ENCODE results near the gene PBX1. TPM values are rescaled to one million over a fixed set of nuclear protein-coding genes. Genes with fewer than 3 reads are reported as not detected.

Gene PBX1
- total RNA-seq, 1 experiment from 2014 or later: 9.8 TPM

DNA sequence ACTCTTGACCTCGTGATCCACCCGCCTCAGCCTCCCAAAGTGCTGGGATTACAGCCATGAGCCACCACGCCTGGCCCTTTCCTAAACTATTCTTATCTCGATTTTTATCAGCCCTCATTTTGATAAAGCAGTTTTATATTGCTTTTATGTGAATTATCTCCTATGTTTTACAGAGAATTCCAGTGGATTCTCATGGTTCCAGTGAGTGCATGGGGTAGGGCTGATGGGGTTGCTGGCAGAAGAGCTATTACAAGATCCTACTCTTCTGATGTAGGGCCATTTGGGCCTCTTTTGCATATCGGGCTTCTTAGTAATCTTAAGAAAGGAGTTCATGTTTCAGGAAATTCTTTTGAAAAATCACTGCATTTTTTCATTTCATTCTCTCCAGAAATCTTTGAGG, 187.6 kb downstream of the PBX1 start:
- BruUV-seq (replicated peaks): no TSS peak
- Histone ChIP-seq H3K4me1 (ENCODE audit: insufficient read depth, low read length) (no peaks in the 10 kb centered on the region), H3K9me2 (replicated peaks; ENCODE audit: low read length) (no peaks in the 10 kb centered on the region), H3K27me3 (ENCODE audit: low read length) (no peaks in the 10 kb centered on the region), H3K79me2 (ENCODE audit: low read length) (no peaks in the 10 kb centered on the region), H3F3A (ENCODE audit: low read length, unreplicated experiment) (no peaks in the 10 kb centered on the region), H3K9me3 (ENCODE audit: low read length) (no peaks in the 10 kb centered on the region), H3K9ac (ENCODE audit: low read length) (no peak overlapping the region), H3K4me3 (ENCODE audit: low read length) (no peak overlapping the region), H3K4me2 (ENCODE audit: low read length) (no peak overlapping the region), H3K36me3 (ENCODE audit: low read depth, low read length) (no peaks in the 10 kb centered on the region), H3K27ac (ENCODE audit: low read length) (no peak overlapping the region), H4K20me1 (ENCODE audit: low read length) (no peaks in the 10 kb centered on the region), H2AFZ (ENCODE audit: low read length) (no peak overlapping the region)
- no peak for ATAC-seq
- intact Hi-C loops (cut with micrococcal nuclease): no loop called here
- DNase-seq: no peak
- POLR2A ChIA-PET (ENCODE audit: unreplicated experiment): no interaction called here
- TF ChIP-seq, protein P1, sequence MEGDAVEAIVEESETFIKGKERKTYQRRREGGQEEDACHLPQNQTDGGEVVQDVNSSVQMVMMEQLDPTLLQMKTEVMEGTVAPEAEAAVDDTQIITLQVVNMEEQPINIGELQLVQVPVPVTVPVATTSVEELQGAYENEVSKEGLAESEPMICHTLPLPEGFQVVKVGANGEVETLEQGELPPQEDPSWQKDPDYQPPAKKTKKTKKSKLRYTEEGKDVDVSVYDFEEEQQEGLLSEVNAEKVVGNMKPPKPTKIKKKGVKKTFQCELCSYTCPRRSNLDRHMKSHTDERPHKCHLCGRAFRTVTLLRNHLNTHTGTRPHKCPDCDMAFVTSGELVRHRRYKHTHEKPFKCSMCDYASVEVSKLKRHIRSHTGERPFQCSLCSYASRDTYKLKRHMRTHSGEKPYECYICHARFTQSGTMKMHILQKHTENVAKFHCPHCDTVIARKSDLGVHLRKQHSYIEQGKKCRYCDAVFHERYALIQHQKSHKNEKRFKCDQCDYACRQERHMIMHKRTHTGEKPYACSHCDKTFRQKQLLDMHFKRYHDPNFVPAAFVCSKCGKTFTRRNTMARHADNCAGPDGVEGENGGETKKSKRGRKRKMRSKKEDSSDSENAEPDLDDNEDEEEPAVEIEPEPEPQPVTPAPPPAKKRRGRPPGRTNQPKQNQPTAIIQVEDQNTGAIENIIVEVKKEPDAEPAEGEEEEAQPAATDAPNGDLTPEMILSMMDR (conservative IDR thresholded peaks at IDR 0.05; ENCODE audit: low read depth, low read length): no peak
- no peak for TF ChIP-seq EZH2 (IDR thresholded peaks at IDR 0.05; ENCODE audit: low read length, unreplicated experiment)
- no peak for TF ChIP-seq EZH2phosphoT487 (IDR thresholded peaks at IDR 0.05; ENCODE audit: borderline replicate concordance, low read length)
- CTCF ChIA-PET: no interaction called here

DNA sequence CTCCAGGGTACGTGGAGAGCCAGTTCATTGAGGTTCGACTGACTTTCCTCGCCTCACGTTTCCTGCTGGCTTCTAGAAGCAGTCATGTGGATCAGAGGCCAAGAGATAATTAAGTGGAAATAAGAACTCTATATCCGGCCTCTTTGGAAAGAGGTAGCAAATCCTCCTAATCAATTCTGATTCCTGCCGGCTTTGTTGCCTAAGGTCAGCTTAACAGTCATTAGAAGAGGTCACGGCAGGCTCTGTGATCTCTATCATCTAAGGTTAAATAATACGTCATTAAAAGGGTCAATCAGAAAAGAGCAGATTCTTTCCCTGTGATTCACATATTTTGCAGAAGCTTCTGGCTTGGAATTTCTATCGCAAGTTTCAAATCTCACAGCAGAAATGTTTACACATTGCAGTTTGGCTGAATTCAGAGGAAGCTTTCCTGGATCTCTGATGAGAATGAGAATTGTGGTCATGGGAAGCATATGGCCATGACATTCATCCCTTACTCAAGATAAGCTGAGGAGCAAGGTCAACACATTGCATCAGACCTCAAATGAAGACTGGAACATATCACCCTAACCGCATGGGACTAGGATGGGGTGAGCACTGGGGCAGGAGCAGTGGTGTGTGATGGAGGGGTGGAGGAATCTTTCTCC, 189.4 kb downstream of the PBX1 start:
- H3K4me1 ChIP-seq (ENCODE audit: insufficient read depth, low read length): peaks cover 4% of the 10 kb centered on the region; the same call in 1 of the 2 replicates
- H3K36me3 ChIP-seq (ENCODE audit: low read depth, low read length): no peaks in the 10 kb centered on the region
- H4K20me1 ChIP-seq (ENCODE audit: low read length): no peaks in the 10 kb centered on the region
- H3K27ac ChIP-seq (ENCODE audit: low read length): no peak overlapping the region
- intact Hi-C loops (cut with micrococcal nuclease): no loop called here
- H3K27me3 ChIP-seq (ENCODE audit: low read length): no peaks in the 10 kb centered on the region
- H3K79me2 ChIP-seq (ENCODE audit: low read length): no peaks in the 10 kb centered on the region
- no peak for TF ChIP-seq EZH2 (IDR thresholded peaks at IDR 0.05; ENCODE audit: low read length, unreplicated experiment)
- no peak for TF ChIP-seq EZH2phosphoT487 (IDR thresholded peaks at IDR 0.05; ENCODE audit: borderline replicate concordance, low read length)
- TF ChIP-seq, protein P1 (conservative IDR thresholded peaks at IDR 0.05; ENCODE audit: low read depth, low read length): no peak
- peak; percentile 14 for DNase-seq
- POLR2A ChIA-PET (ENCODE audit: unreplicated experiment): no interaction called here
- H2AFZ ChIP-seq (ENCODE audit: low read length): no peak overlapping the region
- no peak for ATAC-seq
- H3K9me3 ChIP-seq (ENCODE audit: low read length): no peaks in the 10 kb centered on the region
- CTCF ChIA-PET: interaction anchor here (0.6 kb wide), 2 partner anchors 70 to 296 kb away, joined by 3 to 6 read pairs; no protein-coding TSS in a partner anchor
- H3K4me3 ChIP-seq (ENCODE audit: low read length): no peak overlapping the region
- H3K9ac ChIP-seq (ENCODE audit: low read length): no peak overlapping the region
- H3F3A ChIP-seq (ENCODE audit: low read length, unreplicated experiment): no peaks in the 10 kb centered on the region
- H3K4me2 ChIP-seq (ENCODE audit: low read length): no peak overlapping the region
- no TSS peak for BruUV-seq (replicated peaks)
- no peaks in the 10 kb centered on the region for H3K9me2 ChIP-seq (replicated peaks; ENCODE audit: low read length)

DNA sequence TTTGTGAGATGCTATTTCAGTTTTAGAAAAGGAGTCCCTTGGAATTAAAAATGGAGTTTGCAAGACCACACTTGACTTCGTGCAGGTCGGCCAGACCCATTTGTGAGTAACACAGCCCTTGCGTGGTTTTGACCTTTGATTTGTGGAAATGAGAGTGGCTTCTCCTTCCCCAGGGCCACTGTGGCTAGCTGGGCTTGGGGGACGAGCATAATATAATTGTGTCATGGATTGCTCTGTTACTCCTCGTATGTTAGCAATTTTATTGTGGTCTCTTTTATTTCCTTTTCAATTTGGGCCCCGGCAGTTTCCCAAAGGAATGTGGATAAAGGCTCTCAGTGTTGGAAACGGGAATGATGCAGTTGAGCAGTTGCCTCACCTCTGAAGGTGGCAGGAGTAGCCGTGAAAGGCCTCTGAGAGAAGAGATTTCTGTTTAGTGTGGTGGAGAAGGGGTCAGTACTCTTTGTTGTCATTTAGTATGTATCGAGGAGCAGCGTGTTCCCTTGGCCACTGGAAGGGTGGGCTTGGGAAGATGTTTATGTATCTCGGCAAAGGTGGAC, 194.6 kb downstream of the PBX1 start:
- Histone ChIP-seq H3K27ac (ENCODE audit: low read length) (no peak overlapping the region), H3K4me2 (ENCODE audit: low read length) (no peak overlapping the region), H3K9me3 (ENCODE audit: low read length) (no peaks in the 10 kb centered on the region), H3K4me3 (ENCODE audit: low read length) (no peak overlapping the region), H3K27me3 (ENCODE audit: low read length) (no peaks in the 10 kb centered on the region), H3K9ac (ENCODE audit: low read length) (no peak overlapping the region), H4K20me1 (ENCODE audit: low read length) (no peaks in the 10 kb centered on the region), H3K9me2 (replicated peaks; ENCODE audit: low read length) (no peaks in the 10 kb centered on the region), H3F3A (ENCODE audit: low read length, unreplicated experiment) (no peaks in the 10 kb centered on the region), H3K79me2 (ENCODE audit: low read length) (no peaks in the 10 kb centered on the region), H3K36me3 (ENCODE audit: low read depth, low read length) (no peaks in the 10 kb centered on the region), H3K4me1 (ENCODE audit: insufficient read depth, low read length) (peaks cover 11% of the 10 kb centered on the region), H2AFZ (ENCODE audit: low read length) (no peak overlapping the region)
- POLR2A ChIA-PET (ENCODE audit: unreplicated experiment): no interaction called here
- BruUV-seq (replicated peaks): no TSS peak
- intact Hi-C loops (cut with micrococcal nuclease): no loop called here
- TF ChIP-seq, protein P1 (conservative IDR thresholded peaks at IDR 0.05; ENCODE audit: low read depth, low read length): no peak
- TF ChIP-seq EZH2 (IDR thresholded peaks at IDR 0.05; ENCODE audit: low read length, unreplicated experiment) (no peak), EZH2phosphoT487 (IDR thresholded peaks at IDR 0.05; ENCODE audit: borderline replicate concordance, low read length) (no peak)
- DNase-seq: no peak
- CTCF ChIA-PET: no interaction called here
- no peak for ATAC-seq
